B cell (primary cell): ENCODE data around the gene MCCD1.
"Not testable (repeated sequence)": the region's sequence is repeated elsewhere in the genome, so short reads cannot be mapped to it uniquely, and the experiment has no call there.

ENCODE experiments used
- CTCF ChIP-seq: fragments of 200-600 bp; IDR thresholded peaks from one replicate; pipeline ENCODE4 v1.8.0; 2022; ENCODE audit warnings: antibody characterized with exemption, mild to moderate bottlenecking
- EZH2 ChIP-seq: IDR thresholded peaks from 2 replicates; pipeline ENCODE4 v1.6.1; 2012; ENCODE audit warnings: borderline replicate concordance, low read depth, mild to moderate bottlenecking, moderate library complexity, low read length; ENCODE audit not compliant: insufficient read depth, poor library complexity, severe bottlenecking

DNA sequence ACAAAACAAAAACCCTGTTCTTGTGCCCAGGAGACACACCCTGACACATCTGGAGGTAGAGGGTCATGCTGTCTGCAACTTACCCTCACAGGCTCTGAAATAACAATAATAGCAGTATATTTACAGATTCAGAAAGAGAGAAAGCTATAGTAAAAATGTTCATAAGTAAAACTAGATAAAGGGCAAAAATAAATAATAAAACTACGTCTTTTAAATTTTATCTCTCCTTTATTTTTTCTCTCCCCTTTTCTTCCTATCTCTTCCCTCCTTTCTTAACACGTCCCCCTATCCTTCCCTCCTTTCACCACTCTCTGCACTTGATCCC is 35.2 kb upstream of the MCCD1 start:
- TF ChIP-seq CTCF, EZH2: not testable (repeated sequence)
